Measurements from ENCODE around the gene NCEH1.

DNA sequence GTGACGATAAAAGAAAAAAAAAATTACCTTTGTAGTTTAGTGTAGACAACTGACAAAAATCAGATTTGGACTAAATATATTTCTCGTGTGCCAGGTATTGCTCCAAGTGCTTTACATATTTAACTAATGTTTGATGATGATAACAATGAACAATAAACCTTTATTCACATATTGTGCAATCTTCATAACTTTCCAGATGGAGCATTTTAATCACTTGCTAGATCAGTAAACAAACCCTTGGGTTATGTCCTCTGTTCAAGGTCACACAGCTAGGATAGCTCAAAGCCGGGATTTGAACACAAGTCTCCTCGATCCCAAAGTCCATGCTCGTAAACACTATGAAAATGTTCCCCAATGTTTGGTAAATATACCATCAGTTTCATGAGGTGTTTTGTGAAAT, 14.5 kb downstream of the NCEH1 start:
- no peak for TF ChIP-seq ESRRG (CRISPR knock-in tag; IDR thresholded peaks at IDR 0.05)
- TF ChIP-seq, protein P1, sequence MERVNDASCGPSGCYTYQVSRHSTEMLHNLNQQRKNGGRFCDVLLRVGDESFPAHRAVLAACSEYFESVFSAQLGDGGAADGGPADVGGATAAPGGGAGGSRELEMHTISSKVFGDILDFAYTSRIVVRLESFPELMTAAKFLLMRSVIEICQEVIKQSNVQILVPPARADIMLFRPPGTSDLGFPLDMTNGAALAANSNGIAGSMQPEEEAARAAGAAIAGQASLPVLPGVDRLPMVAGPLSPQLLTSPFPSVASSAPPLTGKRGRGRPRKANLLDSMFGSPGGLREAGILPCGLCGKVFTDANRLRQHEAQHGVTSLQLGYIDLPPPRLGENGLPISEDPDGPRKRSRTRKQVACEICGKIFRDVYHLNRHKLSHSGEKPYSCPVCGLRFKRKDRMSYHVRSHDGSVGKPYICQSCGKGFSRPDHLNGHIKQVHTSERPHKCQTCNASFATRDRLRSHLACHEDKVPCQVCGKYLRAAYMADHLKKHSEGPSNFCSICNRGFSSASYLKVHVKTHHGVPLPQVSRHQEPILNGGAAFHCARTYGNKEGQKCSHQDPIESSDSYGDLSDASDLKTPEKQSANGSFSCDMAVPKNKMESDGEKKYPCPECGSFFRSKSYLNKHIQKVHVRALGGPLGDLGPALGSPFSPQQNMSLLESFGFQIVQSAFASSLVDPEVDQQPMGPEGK (CRISPR knock-in tag; IDR thresholded peaks at IDR 0.05; ENCODE audit: borderline replicate concordance): no peak
- no peak for TF ChIP-seq ZNF565 (CRISPR knock-in tag; conservative IDR thresholded peaks at IDR 0.05; ENCODE audit: low read depth)
- no peak for TF ChIP-seq RARB (CRISPR knock-in tag; IDR thresholded peaks at IDR 0.05)

Measured in SK-N-SH treated with all-trans-retinoic acid at 6 μM for 48 hours (cell line).